Skin of body (tissue), 2 donors: ENCODE data around the gene NHERF1. TPM values are rescaled to one million over a fixed set of nuclear protein-coding genes. Genes with fewer than 3 reads are reported as not detected.

Experiments
- DNase-seq: peaks from one replicate; lab custom pipeline; 2025; lab: John Stamatoyannopoulos, UW
- total RNA-seq: library from RNA; depleted of rRNA; stranded (reverse); fragments of >200 nt; gene quantifications from one replicate; pipeline ENCODE4 v1.2.3, GENCODE V29; 2014

The NHERF1 gene
- total RNA-seq, 1 donor from 2014 or later = 7.5 TPM

- no peak for DNase-seq
Observed at GRCh38 chr17:74784125-74784810, 35.8 kb downstream of the NHERF1 start.

- DNase-seq = no peak
Observed at GRCh38 chr17:74785096-74785980, 36.9 kb downstream of the NHERF1 start.

- no peak for DNase-seq
Observed at GRCh38 chr17:74785981-74786360, 37.5 kb downstream of the NHERF1 start.

- DNase-seq = no peak
Observed at GRCh38 chr17:74786431-74787055, 38.1 kb downstream of the NHERF1 start.

- no peak for DNase-seq
Observed at GRCh38 chr17:74790161-74791058, 42.0 kb downstream of the NHERF1 start.

- no peak for DNase-seq
Observed at GRCh38 chr17:74792586-74793105, 44.2 kb downstream of the NHERF1 start.

GRCh38 chr17:74795327-74796020 is 47.0 kb downstream of the NHERF1 start:
- no peak for DNase-seq

GRCh38 chr17:74796211-74796610 is 47.8 kb downstream of the NHERF1 start:
- no peak for DNase-seq

GRCh38 chr17:74796866-74797265 is 48.4 kb downstream of the NHERF1 start:
- DNase-seq = no peak

GRCh38 chr17:74797824-74798223 is 49.4 kb downstream of the NHERF1 start:
- DNase-seq = no peak

GRCh38 chr17:74798239-74798707 is 49.8 kb downstream of the NHERF1 start:
- no peak for DNase-seq

- DNase-seq = no peak
Observed at GRCh38 chr17:74799097-74799496, 50.7 kb downstream of the NHERF1 start.

GRCh38 chr17:74800531-74800930 is 52.1 kb downstream of the NHERF1 start:
- no peak for DNase-seq

- DNase-seq = no peak
Observed at GRCh38 chr17:74801896-74802295, 53.5 kb downstream of the NHERF1 start.

GRCh38 chr17:74803388-74803930 is 55.0 kb downstream of the NHERF1 start:
- no peak for DNase-seq

- DNase-seq = no peak
Observed at GRCh38 chr17:74803971-74804370, 55.5 kb downstream of the NHERF1 start.

- DNase-seq = no peak
Observed at GRCh38 chr17:74804683-74805082, 56.3 kb downstream of the NHERF1 start.

- no peak for DNase-seq
Observed at GRCh38 chr17:74805591-74805991, 57.2 kb downstream of the NHERF1 start.

- DNase-seq = no peak
Observed at GRCh38 chr17:74806334-74806733, 57.9 kb downstream of the NHERF1 start.

- DNase-seq = no peak
Observed at GRCh38 chr17:74807441-74807840, 59.0 kb downstream of the NHERF1 start.
